LNCaP clone FGC (cell line): ENCODE data around the gene HIRA.
A peak's percentile ranks its signal among the peaks of the same experiment; 100 is the strongest.

Source experiments
- DNase-seq: peaks from one replicate; pipeline ENCODE4 v3.0.0-alpha.2; 2011; ENCODE audit warnings: low read depth
- H3K4me3 ChIP-seq: 2 replicates; pipeline ENCODE4 v1.5.1; 2011; ENCODE audit warnings: mild to moderate bottlenecking, low read depth, low read length, control low read depth
- TF ChIP-seq, protein P1 (sequence below): IDR thresholded peaks from 2 replicates; pipeline ENCODE4 v1.5.1; 2012; ENCODE audit warnings: mild to moderate bottlenecking; ENCODE audit not compliant: control insufficient read depth, insufficient read depth; ENCODE audit errors: extremely low read depth

The HIRA gene

DNA sequence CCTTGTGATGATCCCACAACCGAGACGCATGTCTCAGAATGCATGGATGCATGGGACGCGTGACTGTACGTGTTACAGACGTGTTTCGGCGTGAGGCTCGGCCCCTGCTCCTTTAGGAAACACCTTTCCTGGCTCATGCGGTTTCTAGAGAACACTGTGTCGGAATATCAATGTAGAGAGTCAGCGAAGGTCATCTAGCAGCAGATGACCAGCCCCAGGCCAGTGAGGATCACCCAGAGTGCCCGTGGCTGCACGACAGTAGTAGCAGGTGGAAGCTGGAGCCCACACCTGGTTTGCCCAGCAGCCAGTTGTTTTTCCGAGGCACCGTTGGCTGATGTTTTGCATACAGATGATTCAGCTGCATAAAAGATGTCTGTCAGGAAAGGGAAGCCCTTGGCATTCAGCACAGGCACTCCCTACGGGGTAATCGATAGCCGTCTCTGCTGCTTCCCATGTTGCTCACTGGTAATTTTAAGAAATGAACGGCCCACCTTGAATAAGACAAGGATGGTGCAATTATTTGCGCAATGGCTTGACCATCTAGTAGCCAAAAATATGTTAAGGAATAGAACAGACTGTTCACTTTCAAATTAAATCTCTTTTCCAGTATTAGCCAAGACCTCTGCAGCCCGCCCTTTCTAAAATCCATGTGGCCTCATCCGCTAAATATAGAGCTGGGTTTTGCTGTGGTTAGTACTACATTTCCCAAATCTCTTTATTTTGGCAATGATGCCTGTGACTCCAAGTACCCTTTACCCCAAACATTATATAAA lies 138.9 kb downstream of the HIRA start:
- peak overlapping the region; percentile 79 for H3K4me3 ChIP-seq
- TF ChIP-seq, protein P1, sequence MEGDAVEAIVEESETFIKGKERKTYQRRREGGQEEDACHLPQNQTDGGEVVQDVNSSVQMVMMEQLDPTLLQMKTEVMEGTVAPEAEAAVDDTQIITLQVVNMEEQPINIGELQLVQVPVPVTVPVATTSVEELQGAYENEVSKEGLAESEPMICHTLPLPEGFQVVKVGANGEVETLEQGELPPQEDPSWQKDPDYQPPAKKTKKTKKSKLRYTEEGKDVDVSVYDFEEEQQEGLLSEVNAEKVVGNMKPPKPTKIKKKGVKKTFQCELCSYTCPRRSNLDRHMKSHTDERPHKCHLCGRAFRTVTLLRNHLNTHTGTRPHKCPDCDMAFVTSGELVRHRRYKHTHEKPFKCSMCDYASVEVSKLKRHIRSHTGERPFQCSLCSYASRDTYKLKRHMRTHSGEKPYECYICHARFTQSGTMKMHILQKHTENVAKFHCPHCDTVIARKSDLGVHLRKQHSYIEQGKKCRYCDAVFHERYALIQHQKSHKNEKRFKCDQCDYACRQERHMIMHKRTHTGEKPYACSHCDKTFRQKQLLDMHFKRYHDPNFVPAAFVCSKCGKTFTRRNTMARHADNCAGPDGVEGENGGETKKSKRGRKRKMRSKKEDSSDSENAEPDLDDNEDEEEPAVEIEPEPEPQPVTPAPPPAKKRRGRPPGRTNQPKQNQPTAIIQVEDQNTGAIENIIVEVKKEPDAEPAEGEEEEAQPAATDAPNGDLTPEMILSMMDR: no peak
- DNase-seq: no peak

DNA sequence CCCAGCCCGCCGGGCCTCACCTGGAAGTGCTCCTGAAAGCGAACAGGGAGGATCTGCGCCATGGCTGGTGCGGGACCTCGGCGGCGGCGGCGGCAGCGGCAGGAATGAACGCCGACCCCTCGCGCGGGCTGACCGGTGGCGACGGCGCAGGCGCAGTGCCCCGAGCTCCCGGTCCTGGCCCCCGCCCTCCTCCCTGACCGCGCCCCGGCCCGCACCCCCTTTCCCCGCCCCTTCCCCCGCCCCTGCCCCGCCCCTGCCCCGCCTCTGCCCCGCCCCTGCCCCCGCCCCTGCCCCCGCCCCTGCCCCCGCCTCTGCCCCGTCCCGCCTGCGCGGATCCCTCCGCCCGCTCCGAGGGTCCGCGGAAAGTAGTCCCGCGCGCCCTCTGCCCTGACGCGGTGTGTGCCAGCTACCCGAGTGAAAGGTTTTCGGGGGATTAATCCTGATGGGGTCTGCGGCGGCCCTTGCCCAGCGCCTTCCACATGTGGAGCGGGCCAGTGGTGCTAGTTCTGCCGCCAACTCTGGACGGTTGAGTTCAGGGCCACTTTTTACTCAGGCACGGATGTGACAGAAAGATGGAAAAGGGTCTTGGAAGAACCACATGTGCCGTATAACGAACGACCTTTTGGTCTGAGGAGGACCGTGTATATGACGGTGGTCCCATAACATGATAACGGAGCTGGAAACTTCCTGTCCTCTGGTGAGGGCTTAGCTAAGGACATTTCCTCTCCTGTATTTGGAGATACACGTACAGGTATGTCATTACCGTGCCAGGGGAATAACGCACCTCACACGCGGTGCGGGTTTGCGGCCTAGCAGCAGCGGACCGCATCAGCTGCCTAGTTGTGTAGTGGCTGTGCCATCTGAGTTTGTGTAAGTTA lies 139.7 kb downstream of the HIRA start, which contains the start of gene CLTCL1:
Gene CLTCL1, minus strand, starts transcription at position 140 of the 878 bp plus-strand sequence. Its CDS starts 78 bp downstream, at position 62.
- DNase-seq: no peak
- peak within 1 kb of the TSS; percentile 79 for H3K4me3 ChIP-seq
- TF ChIP-seq, protein P1: no peak

DNA sequence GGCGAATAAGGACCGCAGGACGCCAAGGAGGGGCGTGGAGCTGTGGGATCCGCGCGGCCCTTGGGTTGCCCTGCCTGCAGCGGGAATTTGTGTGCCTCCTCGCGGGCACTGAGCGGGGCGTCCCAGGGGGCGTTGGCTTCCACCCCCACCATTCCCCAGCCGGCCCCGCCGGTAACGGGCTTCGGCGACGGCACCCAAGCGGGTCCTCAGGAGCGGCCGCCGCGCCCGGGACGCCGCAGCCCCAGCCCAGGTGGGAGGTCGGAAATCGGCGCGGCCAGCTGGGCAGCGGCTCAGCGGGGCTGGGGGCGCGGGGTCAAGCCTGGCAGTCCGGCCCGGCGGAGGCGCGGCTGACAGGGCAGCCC lies 140.3 kb downstream of the HIRA start:
- TF ChIP-seq, protein P1: no peak
- no peak for DNase-seq
- peak overlapping the region; percentile 79 for H3K4me3 ChIP-seq

DNA sequence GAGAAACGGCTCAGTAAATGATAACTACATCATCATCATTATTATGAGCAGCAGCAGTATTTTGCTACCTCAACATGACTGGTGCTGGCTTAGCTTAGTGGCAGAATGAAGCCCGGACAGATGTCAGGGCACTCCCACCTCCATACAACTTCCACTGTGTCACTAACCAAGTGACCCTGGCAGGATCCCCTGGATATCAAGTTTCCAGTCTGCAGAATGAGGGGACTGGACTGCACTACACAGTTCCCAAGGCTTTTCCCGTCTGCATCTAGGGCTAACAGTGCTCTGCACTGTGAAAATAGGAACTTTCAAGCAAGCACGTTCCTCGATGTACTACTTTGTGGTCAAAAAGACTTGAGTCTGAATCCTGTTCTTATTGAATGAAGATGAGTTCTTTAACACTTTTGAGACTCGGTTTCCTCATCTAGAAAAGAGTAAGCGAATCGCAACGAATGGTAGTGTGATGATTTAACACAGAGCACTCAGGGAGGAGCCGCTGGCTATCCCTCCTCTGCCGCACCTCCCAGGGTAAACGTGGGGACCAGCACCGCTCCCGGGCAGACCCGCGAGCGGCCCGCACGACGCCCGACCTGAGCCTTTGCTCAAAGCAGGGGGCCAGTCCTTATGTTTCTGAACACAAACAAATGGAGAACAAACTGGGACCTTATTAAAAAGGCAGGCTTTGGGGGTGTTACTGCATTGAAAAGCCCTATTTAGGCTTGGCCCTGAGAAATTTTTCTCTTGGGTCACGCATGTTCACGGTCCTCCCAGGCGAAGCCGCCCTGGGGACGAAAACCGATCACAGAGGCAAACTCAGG lies 140.9 kb downstream of the HIRA start:
- TF ChIP-seq, protein P1: no peak
- DNase-seq: no peak
- H3K4me3 ChIP-seq: peak overlapping the region; percentile 79

DNA sequence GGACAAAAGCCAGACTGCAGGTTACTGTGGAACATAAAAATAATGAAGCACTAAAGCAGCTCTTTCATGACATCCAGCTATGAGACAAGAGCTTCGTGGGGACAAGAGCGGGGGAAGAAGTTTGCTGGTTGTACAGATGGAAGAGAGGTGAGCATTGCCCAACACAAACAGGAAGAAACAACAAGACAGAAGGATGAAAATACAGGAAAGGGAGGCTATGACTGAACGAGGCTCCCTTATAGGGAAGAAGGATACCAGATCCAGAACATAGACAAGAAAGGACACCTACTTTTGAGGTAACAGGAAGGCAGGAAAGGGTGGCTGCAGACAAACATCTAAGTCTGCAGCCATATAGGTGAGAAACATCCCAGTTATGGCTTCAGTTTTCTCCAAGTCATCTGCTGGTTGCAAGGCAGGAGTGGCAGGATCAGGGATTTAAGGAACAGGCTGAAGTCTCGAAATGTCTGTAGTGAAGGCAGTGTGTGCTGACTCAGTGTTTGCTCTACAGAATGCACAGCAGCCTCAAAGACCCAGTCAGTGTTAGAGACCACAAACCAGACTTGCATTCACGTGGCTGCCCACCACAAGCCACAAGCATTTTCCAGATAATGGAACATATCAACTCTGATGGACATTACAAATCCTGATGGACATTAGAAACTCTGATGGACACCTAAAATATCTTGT lies 141.9 kb downstream of the HIRA start:
- H3K4me3 ChIP-seq: no peak overlapping the region
- TF ChIP-seq, protein P1: no peak
- DNase-seq: no peak

DNA sequence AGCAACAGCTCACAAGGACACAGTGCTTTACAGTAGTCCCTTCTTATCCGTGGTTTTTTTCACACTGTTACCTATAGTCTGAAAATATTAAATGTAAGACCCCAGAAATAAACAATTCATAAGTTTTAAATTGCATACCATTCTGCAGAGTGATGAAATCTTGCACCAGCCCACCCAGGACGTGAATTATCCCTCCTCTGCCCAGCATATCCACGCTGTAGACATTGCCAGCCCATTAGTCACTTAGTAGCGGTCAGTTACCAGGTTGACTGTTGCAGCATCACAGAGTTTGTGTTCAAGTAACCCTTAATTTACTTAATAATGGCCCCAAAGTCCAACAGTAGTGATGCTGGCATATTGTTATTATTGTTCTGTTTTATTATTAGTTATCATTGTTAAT lies 143.6 kb downstream of the HIRA start:
- no peak for DNase-seq
- no peak overlapping the region for H3K4me3 ChIP-seq
- TF ChIP-seq, protein P1: no peak
